HG03045 (cell line): ENCODE data around the gene ERG.

Experiments used
- ATAC-seq: cut with Tn5 transposase; IDR thresholded peaks from one replicate; pipeline ENCODE4 v1.9.1; 2021; ENCODE audit warnings: mild to moderate bottlenecking, moderate library complexity; ENCODE audit not compliant: unreplicated experiment

ERG gene

GRCh38 chr21:38438462-38438893, 59.8 kb downstream of the ERG start:
- ATAC-seq, result no peak

GRCh38 chr21:38436341-38436740, 61.9 kb downstream of the ERG start:
- no peak for ATAC-seq

- no peak for ATAC-seq
These were observed 63.3 kb downstream of the ERG start for GRCh38 chr21:38434913-38435533.

- ATAC-seq, result no peak
These were observed 64.8 kb downstream of the ERG start for GRCh38 chr21:38433471-38433870.

GRCh38 chr21:38430401-38430984, 67.8 kb downstream of the ERG start:
- no peak for ATAC-seq

GRCh38 chr21:38429011-38429410, 69.3 kb downstream of the ERG start:
- ATAC-seq, result no peak

- ATAC-seq, result no peak
These were observed 70.1 kb downstream of the ERG start for GRCh38 chr21:38428211-38428610.

GRCh38 chr21:38424305-38425019, 73.8 kb downstream of the ERG start:
- ATAC-seq, result no peak

GRCh38 chr21:38422082-38422481, 76.2 kb downstream of the ERG start:
- no peak for ATAC-seq

GRCh38 chr21:38420140-38420539, 78.1 kb downstream of the ERG start:
- no peak for ATAC-seq

GRCh38 chr21:38417726-38418125, 80.6 kb downstream of the ERG start:
- no peak for ATAC-seq

GRCh38 chr21:38416791-38417190, 81.5 kb downstream of the ERG start:
- ATAC-seq, result no peak

- ATAC-seq, result no peak
These were observed 84.2 kb downstream of the ERG start for GRCh38 chr21:38413958-38414548.

GRCh38 chr21:38410466-38410865, 87.8 kb downstream of the ERG start:
- ATAC-seq, result no peak

- ATAC-seq, result no peak
These were observed 88.4 kb downstream of the ERG start for GRCh38 chr21:38409907-38410306.

- no peak for ATAC-seq
These were observed 94.1 kb downstream of the ERG start for GRCh38 chr21:38404177-38404576.

- no peak for ATAC-seq
These were observed 95.5 kb downstream of the ERG start for GRCh38 chr21:38402795-38403194.

GRCh38 chr21:38402291-38402690, 96.0 kb downstream of the ERG start:
- ATAC-seq, result no peak

GRCh38 chr21:38401191-38401926, 96.9 kb downstream of the ERG start:
- ATAC-seq, result no peak

GRCh38 chr21:38400195-38400919, 97.9 kb downstream of the ERG start:
- no peak for ATAC-seq

- no peak for ATAC-seq
These were observed 99.2 kb downstream of the ERG start for GRCh38 chr21:38399103-38399502.
